ENCODE measurements around the gene TSC1. TPM values are rescaled to one million over a fixed set of nuclear protein-coding genes. Genes with fewer than 3 reads are reported as not detected.

The TSC1 gene
- total RNA-seq, 1 donor from 2014 or later = 52.8 TPM

DNA sequence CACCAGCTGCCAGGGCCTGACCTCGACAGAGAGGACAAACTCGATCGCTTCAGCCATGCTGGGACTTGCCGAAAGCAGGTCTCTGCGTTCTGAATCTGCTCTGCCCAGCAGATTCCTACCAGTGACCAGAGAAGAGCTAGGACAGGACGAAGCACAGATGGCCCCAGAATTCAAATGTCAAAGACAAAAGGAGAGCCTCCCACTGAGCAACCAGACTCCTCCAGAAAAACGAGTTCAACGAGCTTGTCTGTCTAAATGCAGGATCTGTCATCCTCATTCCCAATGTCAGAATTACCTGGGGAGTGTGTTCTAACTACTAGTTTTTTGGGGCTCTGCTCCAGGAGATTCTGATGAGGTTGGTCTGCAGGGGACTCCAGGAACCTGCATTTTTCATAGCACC lies 79.7 kb downstream of the TSC1 start:
- intact Hi-C loops (cut with micrococcal nuclease) = no loop called here
- TF ChIP-seq, protein P1, sequence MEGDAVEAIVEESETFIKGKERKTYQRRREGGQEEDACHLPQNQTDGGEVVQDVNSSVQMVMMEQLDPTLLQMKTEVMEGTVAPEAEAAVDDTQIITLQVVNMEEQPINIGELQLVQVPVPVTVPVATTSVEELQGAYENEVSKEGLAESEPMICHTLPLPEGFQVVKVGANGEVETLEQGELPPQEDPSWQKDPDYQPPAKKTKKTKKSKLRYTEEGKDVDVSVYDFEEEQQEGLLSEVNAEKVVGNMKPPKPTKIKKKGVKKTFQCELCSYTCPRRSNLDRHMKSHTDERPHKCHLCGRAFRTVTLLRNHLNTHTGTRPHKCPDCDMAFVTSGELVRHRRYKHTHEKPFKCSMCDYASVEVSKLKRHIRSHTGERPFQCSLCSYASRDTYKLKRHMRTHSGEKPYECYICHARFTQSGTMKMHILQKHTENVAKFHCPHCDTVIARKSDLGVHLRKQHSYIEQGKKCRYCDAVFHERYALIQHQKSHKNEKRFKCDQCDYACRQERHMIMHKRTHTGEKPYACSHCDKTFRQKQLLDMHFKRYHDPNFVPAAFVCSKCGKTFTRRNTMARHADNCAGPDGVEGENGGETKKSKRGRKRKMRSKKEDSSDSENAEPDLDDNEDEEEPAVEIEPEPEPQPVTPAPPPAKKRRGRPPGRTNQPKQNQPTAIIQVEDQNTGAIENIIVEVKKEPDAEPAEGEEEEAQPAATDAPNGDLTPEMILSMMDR (IDR thresholded peaks at IDR 0.05; ENCODE audit: borderline replicate concordance) = no peak
- H3K27ac ChIP-seq (replicated peaks) = no peak overlapping the region
- no peak for DNase-seq
- H3K4me1 ChIP-seq = no peaks in the 10 kb centered on the region
- H3K9me3 ChIP-seq (replicated peaks) = no peaks in the 10 kb centered on the region
- no peak overlapping the region for H3K4me3 ChIP-seq
- H3K27me3 ChIP-seq (ENCODE audit: low read depth) = peaks cover 3% of the 10 kb centered on the region
- H3K36me3 ChIP-seq = no peaks in the 10 kb centered on the region

DNA sequence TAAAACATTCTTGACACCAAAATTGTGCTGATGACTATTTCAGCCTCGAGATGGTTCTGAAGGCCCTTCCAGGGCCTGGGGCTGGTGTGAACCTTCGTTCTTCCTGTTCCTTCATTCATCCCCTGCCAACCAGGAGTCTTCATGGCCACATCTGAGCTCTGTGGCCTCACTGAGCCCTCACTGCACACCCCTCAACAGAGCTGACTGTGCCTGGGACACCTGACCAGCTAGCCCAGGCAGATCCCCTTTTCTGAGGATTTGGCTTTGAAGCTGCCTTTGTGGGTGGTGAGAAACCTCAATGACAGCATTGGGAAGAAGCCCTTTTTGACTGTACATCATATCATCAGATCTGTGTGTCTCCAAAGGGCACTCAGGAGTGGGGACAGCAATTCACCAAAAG lies 80.1 kb downstream of the TSC1 start:
- TF ChIP-seq, protein P1 (IDR thresholded peaks at IDR 0.05; ENCODE audit: borderline replicate concordance) = no peak
- no peaks in the 10 kb centered on the region for H3K27me3 ChIP-seq (ENCODE audit: low read depth)
- no peak overlapping the region for H3K27ac ChIP-seq (replicated peaks)
- H3K36me3 ChIP-seq = no peaks in the 10 kb centered on the region
- H3K9me3 ChIP-seq (replicated peaks) = no peaks in the 10 kb centered on the region
- DNase-seq = no peak
- H3K4me1 ChIP-seq = no peaks in the 10 kb centered on the region
- H3K4me3 ChIP-seq = no peak overlapping the region
- intact Hi-C loops (cut with micrococcal nuclease) = no loop called here

DNA sequence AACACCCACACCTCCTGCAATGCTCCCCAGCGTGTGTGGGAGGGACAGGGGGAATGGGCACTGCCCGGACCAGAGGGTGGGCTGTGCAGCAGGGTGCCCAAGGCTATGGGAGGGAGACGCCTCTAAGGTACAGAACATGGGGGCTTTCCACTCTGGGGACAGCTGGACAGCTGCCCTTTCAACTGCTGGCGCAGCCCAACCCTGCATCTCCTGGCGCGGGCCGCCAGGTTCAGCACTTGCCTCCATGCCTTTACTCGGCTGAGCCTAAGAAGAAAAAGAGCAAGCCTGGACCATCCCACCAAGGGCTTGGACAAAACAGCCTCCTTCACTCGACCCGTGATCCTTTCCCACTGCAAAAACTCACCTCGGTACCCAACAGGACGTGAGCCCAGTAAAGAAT lies 81.3 kb downstream of the TSC1 start:
- Histone ChIP-seq H3K4me1 (peaks cover 1% of the 10 kb centered on the region), H3K9me3 (replicated peaks) (no peaks in the 10 kb centered on the region), H3K27ac (replicated peaks) (no peak overlapping the region), H3K4me3 (no peak overlapping the region), H3K27me3 (ENCODE audit: low read depth) (peaks cover 4% of the 10 kb centered on the region), H3K36me3 (no peaks in the 10 kb centered on the region)
- TF ChIP-seq, protein P1 (IDR thresholded peaks at IDR 0.05; ENCODE audit: borderline replicate concordance) = no peak
- intact Hi-C loops (cut with micrococcal nuclease) = no loop called here
- DNase-seq = no peak

DNA sequence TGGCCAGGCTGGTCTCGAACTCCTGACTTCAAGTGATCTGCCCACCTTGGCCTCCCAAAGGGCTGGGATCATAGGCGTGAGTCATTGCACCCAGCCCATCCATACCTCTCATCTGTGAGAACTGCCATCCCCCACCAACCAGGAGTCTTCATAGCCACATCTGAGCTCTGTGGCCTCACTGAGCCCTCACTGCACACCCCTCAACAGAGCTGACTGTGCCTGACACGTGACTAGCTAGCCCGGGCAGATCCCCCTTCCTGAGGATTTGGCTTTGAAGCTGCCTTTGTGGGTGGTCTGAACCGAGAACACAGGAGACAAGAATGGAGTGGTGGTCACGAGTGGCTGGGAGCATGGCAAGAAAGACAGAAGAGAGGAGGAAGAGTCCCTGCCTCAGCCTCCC lies 81.9 kb downstream of the TSC1 start:
- H3K4me3 ChIP-seq = no peak overlapping the region
- intact Hi-C loops (cut with micrococcal nuclease) = no loop called here

DNA sequence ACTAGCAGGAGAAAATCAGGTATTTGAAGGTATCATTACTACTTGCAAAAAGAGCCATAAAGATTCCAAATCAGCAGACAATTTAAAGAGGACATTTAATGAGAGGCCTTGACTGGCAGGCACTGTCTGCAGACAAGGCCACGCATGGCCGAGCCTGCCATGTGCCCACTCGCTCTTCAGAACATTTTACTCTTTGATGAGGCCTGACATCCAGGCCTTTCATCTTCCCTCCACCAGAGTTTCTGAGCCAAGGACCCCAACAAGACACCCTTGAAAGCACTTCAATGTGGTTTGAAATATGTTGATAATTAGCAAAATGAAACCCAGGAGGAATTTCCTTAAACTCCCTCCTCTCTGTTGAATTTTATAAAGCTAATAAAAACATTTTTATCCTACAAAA lies 82.8 kb downstream of the TSC1 start:
- Histone ChIP-seq H3K9me3 (replicated peaks) (no peaks in the 10 kb centered on the region), H3K4me3 (no peak overlapping the region), H3K4me1 (peaks cover 16% of the 10 kb centered on the region), H3K27ac (replicated peaks) (no peak overlapping the region), H3K27me3 (ENCODE audit: low read depth) (peaks cover 4% of the 10 kb centered on the region), H3K36me3 (no peaks in the 10 kb centered on the region)
- intact Hi-C loops (cut with micrococcal nuclease) = no loop called here
- DNase-seq = no peak
- TF ChIP-seq, protein P1 (IDR thresholded peaks at IDR 0.05; ENCODE audit: borderline replicate concordance) = no peak

More for the DNA sequence above, 81.9 kb downstream of the TSC1 start:
- H3K27ac ChIP-seq (replicated peaks) = no peak overlapping the region
- H3K36me3 ChIP-seq = no peaks in the 10 kb centered on the region
- no peaks in the 10 kb centered on the region for H3K9me3 ChIP-seq (replicated peaks)
- TF ChIP-seq, protein P1 (IDR thresholded peaks at IDR 0.05; ENCODE audit: borderline replicate concordance) = no peak
- no peak for DNase-seq
- peaks cover 4% of the 10 kb centered on the region for H3K27me3 ChIP-seq (ENCODE audit: low read depth)
- H3K4me1 ChIP-seq = peaks cover 7% of the 10 kb centered on the region

DNA sequence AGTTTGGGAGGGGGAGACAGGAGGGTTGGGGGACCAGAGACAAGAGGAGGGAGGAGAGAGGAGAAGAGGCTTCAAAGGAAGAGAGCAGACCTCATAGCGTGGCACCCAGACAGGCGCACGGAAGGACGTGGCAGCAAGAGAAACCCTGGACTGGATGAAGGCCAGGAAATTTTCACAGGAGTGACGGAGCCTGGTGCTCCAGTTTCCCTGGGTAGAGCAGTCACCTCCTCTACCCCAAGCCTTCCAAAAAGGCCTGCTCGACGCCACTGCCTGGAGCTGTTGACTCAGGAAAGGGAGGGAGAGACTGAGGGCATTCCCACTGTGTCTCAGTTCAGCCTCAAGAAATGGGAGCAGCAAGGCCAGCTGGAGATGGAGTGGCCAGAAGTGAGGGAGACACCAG lies 85.7 kb downstream of the TSC1 start:
- Histone ChIP-seq H3K36me3 (no peaks in the 10 kb centered on the region), H3K27me3 (ENCODE audit: low read depth) (peaks cover 4% of the 10 kb centered on the region), H3K4me1 (peaks cover 16% of the 10 kb centered on the region), H3K27ac (replicated peaks) (no peak overlapping the region), H3K4me3 (no peak overlapping the region), H3K9me3 (replicated peaks) (no peaks in the 10 kb centered on the region)
- DNase-seq = no peak
- TF ChIP-seq, protein P1 (IDR thresholded peaks at IDR 0.05; ENCODE audit: borderline replicate concordance) = no peak
- intact Hi-C loops (cut with micrococcal nuclease) = no loop called here
